Measurements from ENCODE around the gene BCAS1. TPM values are rescaled to one million over a fixed set of nuclear protein-coding genes. Genes with fewer than 3 reads are reported as not detected.

BCAS1 gene
- total and polyA plus RNA-seq, 2 donors from 2014 or later, result 1.1 to 4.8 TPM

DNA sequence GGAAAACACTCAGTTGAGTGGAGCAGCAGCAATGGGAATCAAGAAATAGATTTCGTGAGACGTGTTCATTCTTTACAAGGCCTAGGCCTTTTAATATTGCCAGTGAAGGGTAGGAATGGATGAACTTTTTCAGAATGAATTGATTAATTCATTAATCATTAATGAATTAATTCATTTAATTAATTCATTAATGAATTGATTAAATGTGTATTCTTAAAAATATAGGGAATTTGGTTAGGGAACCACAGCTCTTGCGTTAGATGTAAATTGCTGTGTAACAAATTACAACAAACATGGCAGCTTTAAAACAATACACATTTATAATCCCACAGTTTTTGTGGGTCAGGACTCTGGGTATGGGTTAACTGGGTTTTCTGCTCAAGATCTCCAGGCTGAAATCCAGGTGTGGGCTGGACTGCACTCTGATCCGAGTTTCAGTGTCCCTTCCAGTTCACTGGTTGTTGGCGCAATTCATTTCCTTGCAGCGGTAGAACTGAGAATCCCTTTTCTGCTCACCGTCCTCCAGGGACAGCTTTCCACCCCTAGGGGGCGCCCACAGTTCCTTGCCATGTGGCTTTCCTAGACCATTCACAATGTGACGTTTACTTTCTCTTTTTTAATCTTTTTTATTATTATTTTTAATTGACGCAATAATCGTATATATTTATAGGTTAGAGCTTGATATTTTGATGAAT lies 32.8 kb upstream of the BCAS1 start:
- FAIRE-seq, result no peak

DNA sequence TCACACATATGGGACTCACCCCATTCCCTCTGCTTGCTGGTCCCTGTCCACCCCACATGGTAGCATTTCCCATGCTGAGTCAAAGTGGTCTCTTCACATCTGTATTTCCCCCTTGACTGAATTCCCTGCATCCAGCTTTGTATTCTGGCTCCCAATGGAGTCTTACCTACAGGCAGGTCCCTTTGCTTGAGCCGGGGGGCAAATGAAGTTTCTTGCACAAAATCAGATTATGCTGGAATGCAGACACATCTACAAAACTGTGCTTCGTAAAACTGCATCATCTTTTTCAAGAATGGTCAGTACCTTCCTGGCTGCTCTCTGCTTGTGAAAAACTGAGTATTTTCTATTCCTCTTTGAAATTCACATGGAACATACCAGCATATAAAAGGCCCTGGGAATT lies 32.1 kb upstream of the BCAS1 start:
- no peaks in the 10 kb centered on the region for H3K36me3 ChIP-seq (ENCODE audit: control insufficient read depth in 2 of 3, insufficient read depth in 3 of 3, low read length in 3 of 3)
- H3K27ac ChIP-seq (ENCODE audit: low read depth in 2 of 2, low read length in 2 of 2), result peak overlapping the region in 1 of 2 donors; percentile 26

More for the DNA sequence above, 32.8 kb upstream of the BCAS1 start:
- peak; percentile 73 to 87 (median 76) for DNase-seq
- no peak overlapping the region for H3K9ac ChIP-seq (ENCODE audit: low read length in 3 of 3)
- peak overlapping the region in 1 of 2 donors; percentile 74 for H3K27ac ChIP-seq (ENCODE audit: low read depth in 2 of 2, low read length in 2 of 2)
- peaks cover 0 to 31% (median 5%) of the 10 kb centered on the region in 3 donors for H3K4me1 ChIP-seq (ENCODE audit: control insufficient read depth in 2 of 3, insufficient read depth in 2 of 3, low read depth in 1 of 3, low read length in 3 of 3)
- H3K36me3 ChIP-seq (ENCODE audit: control insufficient read depth in 2 of 3, insufficient read depth in 3 of 3, low read length in 3 of 3), result no peaks in the 10 kb centered on the region
- H3K4me3 ChIP-seq (ENCODE audit: low read length in 3 of 3), result no peak overlapping the region
- H3K9me3 ChIP-seq (ENCODE audit: control insufficient read depth in 2 of 3, insufficient read depth in 1 of 3, low read length in 3 of 3), result no peaks in the 10 kb centered on the region
- intact Hi-C loops (cut with DNase I), result no loop called here
- TF ChIP-seq, protein P1, sequence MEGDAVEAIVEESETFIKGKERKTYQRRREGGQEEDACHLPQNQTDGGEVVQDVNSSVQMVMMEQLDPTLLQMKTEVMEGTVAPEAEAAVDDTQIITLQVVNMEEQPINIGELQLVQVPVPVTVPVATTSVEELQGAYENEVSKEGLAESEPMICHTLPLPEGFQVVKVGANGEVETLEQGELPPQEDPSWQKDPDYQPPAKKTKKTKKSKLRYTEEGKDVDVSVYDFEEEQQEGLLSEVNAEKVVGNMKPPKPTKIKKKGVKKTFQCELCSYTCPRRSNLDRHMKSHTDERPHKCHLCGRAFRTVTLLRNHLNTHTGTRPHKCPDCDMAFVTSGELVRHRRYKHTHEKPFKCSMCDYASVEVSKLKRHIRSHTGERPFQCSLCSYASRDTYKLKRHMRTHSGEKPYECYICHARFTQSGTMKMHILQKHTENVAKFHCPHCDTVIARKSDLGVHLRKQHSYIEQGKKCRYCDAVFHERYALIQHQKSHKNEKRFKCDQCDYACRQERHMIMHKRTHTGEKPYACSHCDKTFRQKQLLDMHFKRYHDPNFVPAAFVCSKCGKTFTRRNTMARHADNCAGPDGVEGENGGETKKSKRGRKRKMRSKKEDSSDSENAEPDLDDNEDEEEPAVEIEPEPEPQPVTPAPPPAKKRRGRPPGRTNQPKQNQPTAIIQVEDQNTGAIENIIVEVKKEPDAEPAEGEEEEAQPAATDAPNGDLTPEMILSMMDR (IDR thresholded peaks at IDR 0.05; ENCODE audit: borderline replicate concordance, extremely low read depth, insufficient read depth), result peak; percentile 73
- no peaks in the 10 kb centered on the region for H3K27me3 ChIP-seq (ENCODE audit: control insufficient read depth, insufficient read depth, low read length)

GRCh38 chr20:54100563-54100962 lies 30.2 kb upstream of the BCAS1 start:
- Histone ChIP-seq H3K9ac (ENCODE audit: low read length in 3 of 3) (no peak overlapping the region), H3K4me3 (ENCODE audit: low read length in 3 of 3) (no peak overlapping the region), H3K27ac (ENCODE audit: low read depth in 2 of 2, low read length in 2 of 2) (no peak overlapping the region), H3K9me3 (ENCODE audit: control insufficient read depth in 2 of 3, insufficient read depth in 1 of 3, low read length in 3 of 3) (no peaks in the 10 kb centered on the region), H3K4me1 (ENCODE audit: control insufficient read depth in 2 of 3, insufficient read depth in 2 of 3, low read depth in 1 of 3, low read length in 3 of 3) (peaks cover 0 to 20% (median 0%) of the 10 kb centered on the region in 3 donors), H3K36me3 (ENCODE audit: control insufficient read depth in 2 of 3, insufficient read depth in 3 of 3, low read length in 3 of 3) (no peaks in the 10 kb centered on the region), H3K27me3 (ENCODE audit: control insufficient read depth, insufficient read depth, low read length) (no peaks in the 10 kb centered on the region)
- TF ChIP-seq, protein P1 (IDR thresholded peaks at IDR 0.05; ENCODE audit: borderline replicate concordance, extremely low read depth, insufficient read depth), result no peak
- FAIRE-seq (no peak), DNase-seq (no peak)
- intact Hi-C loops (cut with DNase I), result no loop called here

More for the DNA sequence above, 32.1 kb upstream of the BCAS1 start:
- intact Hi-C loops (cut with DNase I), result no loop called here
- TF ChIP-seq, protein P1 (IDR thresholded peaks at IDR 0.05; ENCODE audit: borderline replicate concordance, extremely low read depth, insufficient read depth), result no peak
- H3K9ac ChIP-seq (ENCODE audit: low read length in 3 of 3), result no peak overlapping the region
- DNase-seq (no peak), FAIRE-seq (no peak)
- peaks cover 0 to 25% (median 3%) of the 10 kb centered on the region in 3 donors for H3K4me1 ChIP-seq (ENCODE audit: control insufficient read depth in 2 of 3, insufficient read depth in 2 of 3, low read depth in 1 of 3, low read length in 3 of 3)
- no peaks in the 10 kb centered on the region for H3K27me3 ChIP-seq (ENCODE audit: control insufficient read depth, insufficient read depth, low read length)
- no peaks in the 10 kb centered on the region for H3K9me3 ChIP-seq (ENCODE audit: control insufficient read depth in 2 of 3, insufficient read depth in 1 of 3, low read length in 3 of 3)
- H3K4me3 ChIP-seq (ENCODE audit: low read length in 3 of 3), result no peak overlapping the region
